Gastroesophageal sphincter (tissue), 3 donors: Measurements from ENCODE around the gene CTNNA2.

ENCODE experiments used
- CTCF ChIP-seq, 4 experiments: fragments of 200-600 bp in 2 of 4; fragments of 450-650 bp in 2 of 4; sonication (generic) in 1 of 4; IDR thresholded peaks; one replicate each; pipeline ENCODE4 v1.5.1; 2017 to 2019; ENCODE audit warnings: antibody characterized with exemption in 4 of 4, mild to moderate bottlenecking in 2 of 4, moderate library complexity in 2 of 4
- EP300 ChIP-seq: sonication (generic); formaldehyde crosslinking; IDR thresholded peaks from one replicate; pipeline ENCODE4 v1.6.1; 2017; ENCODE audit warnings: antibody characterized with exemption, mild to moderate bottlenecking
- POLR2A ChIP-seq, 2 donors: fragments of 450-650 bp; IDR thresholded peaks; one replicate each; pipeline ENCODE4 v1.6.1; 2017; ENCODE audit warnings: antibody characterized with exemption in 2 of 2, mild to moderate bottlenecking in 2 of 2, moderate library complexity in 1 of 2

DNA sequence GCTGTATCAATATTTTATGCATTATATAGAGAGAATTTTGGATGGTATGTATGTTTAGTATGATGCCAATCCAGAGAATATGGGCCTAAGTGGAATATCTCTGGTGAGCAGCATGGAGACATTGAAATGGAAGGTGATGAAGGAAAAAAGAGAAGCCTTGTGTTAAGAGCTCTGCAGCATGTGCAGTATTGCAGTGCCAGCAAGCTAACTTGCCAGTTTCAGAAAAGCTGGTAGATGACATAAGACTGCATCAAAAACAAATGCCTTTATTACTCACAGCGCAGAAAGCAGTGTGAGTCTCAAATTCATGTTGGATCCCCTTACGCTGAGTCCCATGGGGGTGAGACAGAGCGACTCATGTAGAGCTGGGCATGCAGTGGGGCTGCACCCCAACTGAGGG lies 280.2 kb downstream of the CTNNA2 start:
- no peak for TF ChIP-seq CTCF (IDR thresholded peaks at IDR 0.05)
- no peak for TF ChIP-seq POLR2A (IDR thresholded peaks at IDR 0.05)
- no peak for TF ChIP-seq EP300
